IMR-90 (cell line): ENCODE data around the gene SPRED3. TPM values are rescaled to one million over a fixed set of nuclear protein-coding genes. Genes with fewer than 3 reads are reported as not detected.
A peak's percentile ranks its signal among the peaks of the same experiment; 100 is the strongest.

Source experiments
- ATAC-seq: fragments of 200-7000 bp; cut with Tn5 transposase; 2 replicates; pipeline ENCODE4 v1.9.1; 2020; ENCODE audit warnings: low read depth, mild to moderate bottlenecking, moderate library complexity
- BruUV-seq: library from RNA; stranded (reverse); fragments of 400-500 nt; replicated peaks from 2 replicates; lab custom pipeline; 2021; lab: Mats Ljungman, UMichigan
- CTCF ChIA-PET: fragments of 300-600 bp; formaldehyde crosslinking; extraction: SDS; loops from one replicate; lab custom pipeline; 2021; ENCODE audit warnings: antibody characterized with exemption; lab: Yijun Ruan, JAX
- POLR2A ChIA-PET: fragments of 300-600 bp; sonication (Branson Sonifier 250); formaldehyde crosslinking; loops from one replicate; lab custom pipeline; 2022; ENCODE audit warnings: antibody characterized with exemption; ENCODE audit not compliant: unreplicated experiment; lab: Charles Lee
- DNase-seq: peaks from one replicate; pipeline ENCODE4 v3.0.0; 2013
- H2AFZ ChIP-seq: replicated peaks from 2 replicates; pipeline ENCODE3; 2013; ENCODE audit warnings: low read length, mild to moderate bottlenecking; ENCODE audit not compliant: poor library complexity
- H2AK5ac ChIP-seq: 2 replicates; pipeline ENCODE4 v1.6.1; 2013; ENCODE audit warnings: low read depth, low read length, inconsistent platforms
- H2AK9ac ChIP-seq: replicated peaks from 2 replicates; pipeline ENCODE3; 2013; ENCODE audit warnings: mild to moderate bottlenecking, low read depth, low read length, moderate library complexity; ENCODE audit not compliant: poor library complexity
- H2BK120ac ChIP-seq: 2 replicates; pipeline ENCODE4 v1.6.1; 2013; ENCODE audit warnings: low read depth, low read length, inconsistent platforms
- H2BK15ac ChIP-seq: 3 replicates; pipeline ENCODE4 v1.6.1; 2013; ENCODE audit warnings: low read depth, low read length, inconsistent platforms
- H2BK20ac ChIP-seq: 2 replicates; pipeline ENCODE4 v1.6.1; 2013; ENCODE audit warnings: low read depth, mild to moderate bottlenecking, inconsistent platforms, low read length, moderate library complexity
- H2BK5ac ChIP-seq: 2 replicates; pipeline ENCODE4 v1.6.1; 2013; ENCODE audit warnings: mild to moderate bottlenecking, low read depth, low read length, inconsistent platforms; ENCODE audit not compliant: poor library complexity, severe bottlenecking
- H3K14ac ChIP-seq: replicated peaks from 2 replicates; pipeline ENCODE4 v1.6.1; 2013; ENCODE audit warnings: low read depth, low read length, inconsistent platforms
- H3K18ac ChIP-seq: 2 replicates; pipeline ENCODE4 v1.6.1; 2013; ENCODE audit warnings: low read depth, low read length, control low read depth
- H3K23ac ChIP-seq: 2 replicates; pipeline ENCODE4 v1.6.1; 2013; ENCODE audit warnings: low read depth, low read length, inconsistent platforms
- H3K27ac ChIP-seq: 2 replicates; pipeline ENCODE4 v1.5.1; 2013; ENCODE audit warnings: mild to moderate bottlenecking, control low read depth, low read length; ENCODE audit not compliant: insufficient read depth
- H3K27me3 ChIP-seq: 2 replicates; pipeline ENCODE4 v1.6.1; 2013; ENCODE audit warnings: low read length; ENCODE audit not compliant: control insufficient read depth, insufficient read depth
- H3K36me3 ChIP-seq: 2 replicates; pipeline ENCODE4 v1.6.1; 2013; ENCODE audit warnings: low read length, mixed read lengths; ENCODE audit not compliant: control insufficient read depth, insufficient read depth
- H3K4ac ChIP-seq: 2 replicates; pipeline ENCODE4 v1.6.1; 2013; ENCODE audit warnings: low read depth, low read length, inconsistent platforms
- H3K4me1 ChIP-seq: 2 replicates; pipeline ENCODE4 v1.6.1; 2013; ENCODE audit warnings: low read length, mixed read lengths; ENCODE audit not compliant: control insufficient read depth, insufficient read depth
- H3K4me2 ChIP-seq: 2 replicates; pipeline ENCODE4 v1.6.1; 2013; ENCODE audit warnings: low read depth, mild to moderate bottlenecking, control low read depth, low read length, moderate library complexity
- H3K4me3 ChIP-seq: 2 replicates; pipeline ENCODE4 v1.5.1; 2013; ENCODE audit warnings: low read depth, mild to moderate bottlenecking, control low read depth, low read length, moderate library complexity; ENCODE audit not compliant: insufficient read depth
- H3K56ac ChIP-seq: 2 replicates; pipeline ENCODE4 v1.6.1; 2013; ENCODE audit warnings: low read length, inconsistent platforms; ENCODE audit not compliant: insufficient read depth; ENCODE audit errors: extremely low read depth
- H3K79me1 ChIP-seq, 2 experiments: 2 replicates each; pipeline ENCODE4 v1.6.1; 2013; ENCODE audit warnings: low read length in 2 of 2, inconsistent platforms in 1 of 2, low read depth in 1 of 2
- H3K9ac ChIP-seq: 2 replicates; pipeline ENCODE4 v1.6.1; 2013; ENCODE audit warnings: low read depth, low read length, control low read depth
- H3K9me1 ChIP-seq: 2 replicates; pipeline ENCODE4 v1.6.1; 2013; ENCODE audit warnings: low read length, inconsistent platforms; ENCODE audit not compliant: insufficient read depth
- H3K9me3 ChIP-seq: 2 replicates; pipeline ENCODE4 v1.6.1; 2013; ENCODE audit warnings: low read length; ENCODE audit not compliant: control insufficient read depth, insufficient read depth
- H4K20me1 ChIP-seq: 2 replicates; pipeline ENCODE4 v1.6.1; 2013; ENCODE audit warnings: low read length, inconsistent platforms; ENCODE audit not compliant: insufficient read depth
- H4K5ac ChIP-seq: 2 replicates; pipeline ENCODE4 v1.6.1; 2013; ENCODE audit warnings: mild to moderate bottlenecking, low read depth, low read length, control low read depth
- H4K8ac ChIP-seq, 2 experiments: 2 replicates each; pipeline ENCODE4 v1.6.1; 2013; ENCODE audit warnings: low read depth in 2 of 2, low read length in 2 of 2, control low read depth in 1 of 2, inconsistent platforms in 1 of 2
- H4K91ac ChIP-seq: 2 replicates; pipeline ENCODE4 v1.6.1; 2013; ENCODE audit warnings: low read depth, low read length, inconsistent platforms; ENCODE audit not compliant: insufficient read depth
- BHLHE40 ChIP-seq: fragments of 150-350 bp; IDR thresholded peaks from 2 replicates; pipeline ENCODE4 v1.6.1; 2016; ENCODE audit warnings: mild to moderate bottlenecking, low read depth, low read length
- CHD1 ChIP-seq: IDR thresholded peaks from 2 replicates; pipeline ENCODE4 v1.6.1; 2012; ENCODE audit warnings: low read depth, low read length, improper control_type of control experiment
- FOS ChIP-seq: fragments of 150-350 bp; IDR thresholded peaks from 2 replicates; pipeline ENCODE4 v1.6.1; 2016; ENCODE audit warnings: low read depth, low read length
- MAFK ChIP-seq: IDR thresholded peaks from 2 replicates; pipeline ENCODE4 v1.6.1; 2012; ENCODE audit warnings: low read depth, low read length, improper control_type of control experiment
- MXI1 ChIP-seq: IDR thresholded peaks from 2 replicates; pipeline ENCODE4 v1.6.1; 2012; ENCODE audit warnings: low read depth, mild to moderate bottlenecking, low read length, moderate library complexity, borderline replicate concordance
- NFE2L2 ChIP-seq: fragments of 150-350 bp; IDR thresholded peaks from 2 replicates; pipeline ENCODE4 v1.6.1; 2016; ENCODE audit warnings: low read depth, mild to moderate bottlenecking, low read length
- RAD21 ChIP-seq: IDR thresholded peaks from 2 replicates; pipeline ENCODE4 v1.6.1; 2012; ENCODE audit warnings: low read length, improper control_type of control experiment
- RCOR1 ChIP-seq: IDR thresholded peaks from 2 replicates; pipeline ENCODE4 v1.6.1; 2012; ENCODE audit warnings: mild to moderate bottlenecking, low read length, improper control_type of control experiment; ENCODE audit not compliant: insufficient replicate concordance
- RFX5 ChIP-seq: IDR thresholded peaks from 2 replicates; pipeline ENCODE4 v1.8.0; 2012; ENCODE audit warnings: low read depth, mild to moderate bottlenecking, low read length, moderate library complexity
- WGBS, 2 experiments: methylation state at CpG; one replicate each; pipeline versions ENCODE4 v1.1.5 to v1.1.7; 2013; ENCODE audit warnings: missing lambda C conversion rate in 2 of 2; ENCODE audit not compliant: insufficient read length in 1 of 2; ENCODE audit errors: extremely low coverage in 2 of 2; 5-methylcytosine and 5-hydroxymethylcytosine counted together
- dilution Hi-C: fragments of 300-500 bp; cut with HindIII; formaldehyde crosslinking; loops from one replicate; pipeline ENCODE4 v1.14.3; 2018; ENCODE audit warnings: low sequenced_read_pairs; ENCODE audit not compliant: unreplicated experiment
- in situ Hi-C: fragments of 300-500 bp; cut with MboI; formaldehyde crosslinking; loops from 3 replicates; pipeline ENCODE4 v1.14.3; 2019; ENCODE audit warnings: low sequenced_read_pairs, inconsistent platforms, mixed read lengths
- intact Hi-C: fragments of 100-400 bp; cut with micrococcal nuclease; formaldehyde crosslinking; loops from 2 replicates; pipeline ENCODE4 v1.10.0; 2022
- polyA plus RNA-seq, 3 experiments: library from polyadenylated mRNA; depleted of rRNA; stranded (reverse); fragments of >200 nt; gene quantifications; 2 replicates each; pipeline ENCODE4 v1.2.3, GENCODE V29; 2012; ENCODE audit warnings: low replicate concordance in 1 of 3
- total RNA-seq: library from RNA; depleted of rRNA; stranded (reverse); fragments of >200 nt; gene quantifications from 2 replicates; pipeline ENCODE4 v1.2.3, GENCODE V29; 2012
- TF ChIP-seq, protein P1 (sequence below): fragments of 150-350 bp; IDR thresholded peaks from 2 replicates; pipeline ENCODE4 v1.6.1; 2016; ENCODE audit warnings: low read depth, mild to moderate bottlenecking, low read length, moderate library complexity, borderline replicate concordance
- TF ChIP-seq, protein P2 (sequence below): fragments of 150-350 bp; IDR thresholded peaks from 2 replicates; pipeline ENCODE4 v1.6.1; 2017; ENCODE audit warnings: mild to moderate bottlenecking, antibody characterized with exemption, low read length, low read depth

SPRED3 gene
- total and polyA plus RNA-seq, 2 of the 4 experiments (the other 2 are of a cell fraction) = 0.90 to 7.9 TPM

DNA sequence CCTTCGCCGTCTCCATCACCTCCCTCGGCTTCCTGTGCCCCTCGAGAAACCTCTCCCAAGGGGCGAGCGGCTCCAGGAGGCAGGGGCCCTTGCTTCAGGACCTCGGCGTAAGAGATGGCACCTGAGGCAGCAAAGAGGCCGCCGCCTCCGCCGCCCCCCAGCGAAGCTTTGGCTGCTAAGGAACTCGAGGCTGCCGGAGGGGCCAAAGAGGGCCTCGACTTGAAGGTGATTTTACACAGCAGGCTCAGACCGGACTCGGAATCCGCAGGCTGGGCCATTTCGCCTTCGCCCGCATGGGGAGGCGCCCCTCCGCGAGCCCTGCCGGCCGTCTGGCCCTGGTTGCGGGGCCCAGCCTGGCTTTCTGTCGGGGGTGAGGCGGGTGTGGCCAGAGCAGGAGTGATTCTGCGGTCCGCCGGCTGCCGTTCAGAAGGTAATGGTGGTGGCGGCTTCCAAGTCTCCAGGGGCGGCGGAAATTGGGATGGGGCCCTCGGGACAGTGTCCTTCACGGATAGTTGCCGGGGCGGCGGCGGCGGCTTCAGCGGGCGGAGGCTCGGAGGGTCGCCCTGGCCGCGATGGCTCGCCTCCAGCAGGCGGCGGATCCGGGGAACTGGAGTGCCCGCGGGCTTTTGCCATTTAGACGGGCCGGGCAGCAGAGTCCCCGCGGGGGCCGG, 2.1 kb upstream of the SPRED3 start:
- dilution Hi-C loops (no loop called here), in situ Hi-C loops (no loop called here), intact Hi-C loops (loop anchor here (5.0 kb wide), 1 partner anchor 154 kb away; no protein-coding TSS in a partner anchor)
- DNase-seq = no peak
- Histone ChIP-seq H3K56ac (no peak overlapping the region), H4K20me1 (peaks cover 14% of the 10 kb centered on the region), H2BK5ac (no peak overlapping the region), H3K4me1 (peaks cover 2% of the 10 kb centered on the region), H3K4me3 (no peak overlapping the region), H3K9me1 (peaks cover 7% of the 10 kb centered on the region), H4K8ac (no peak overlapping the region), H3K79me1 (peaks cover 8 to 54% of the 10 kb centered on the region in 2 experiments; a peak in 3 of 4 replicates), H3K18ac (no peak overlapping the region), H3K14ac (no peak overlapping the region), H3K36me3 (peaks cover 29% of the 10 kb centered on the region), H3K27ac (no peak overlapping the region), H3K4me2 (no peak overlapping the region), H3K23ac (no peak overlapping the region), H3K27me3 (no peaks in the 10 kb centered on the region), H2AFZ (peak overlapping the region; percentile 90), H3K9me3 (no peaks in the 10 kb centered on the region), H4K5ac (no peak overlapping the region), H2BK120ac (no peak overlapping the region), H3K9ac (no peak overlapping the region), H3K4ac (no peak overlapping the region), H4K91ac (no peak overlapping the region), H2AK9ac (no peak overlapping the region), H2AK5ac (no peak overlapping the region), H2BK20ac (no peak overlapping the region), H2BK15ac (no peak overlapping the region)
- no TSS peak for BruUV-seq
- 72% methylated on average over 25 of the region's 61 CpGs; no CpG with 5 or more reads in 1 of the 2 experiments for WGBS, 2 experiments
- ChIA-PET POLR2A (interaction anchor here (2.4 kb wide), 1 partner anchor 12 kb away, joined by 12 read pairs; the partner anchor contains the start of gene PSMD8), CTCF (no interaction called here)
- ATAC-seq = no peak
- TF ChIP-seq, protein P1, sequence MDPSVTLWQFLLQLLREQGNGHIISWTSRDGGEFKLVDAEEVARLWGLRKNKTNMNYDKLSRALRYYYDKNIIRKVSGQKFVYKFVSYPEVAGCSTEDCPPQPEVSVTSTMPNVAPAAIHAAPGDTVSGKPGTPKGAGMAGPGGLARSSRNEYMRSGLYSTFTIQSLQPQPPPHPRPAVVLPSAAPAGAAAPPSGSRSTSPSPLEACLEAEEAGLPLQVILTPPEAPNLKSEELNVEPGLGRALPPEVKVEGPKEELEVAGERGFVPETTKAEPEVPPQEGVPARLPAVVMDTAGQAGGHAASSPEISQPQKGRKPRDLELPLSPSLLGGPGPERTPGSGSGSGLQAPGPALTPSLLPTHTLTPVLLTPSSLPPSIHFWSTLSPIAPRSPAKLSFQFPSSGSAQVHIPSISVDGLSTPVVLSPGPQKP = no peak
- TF ChIP-seq, protein P2, sequence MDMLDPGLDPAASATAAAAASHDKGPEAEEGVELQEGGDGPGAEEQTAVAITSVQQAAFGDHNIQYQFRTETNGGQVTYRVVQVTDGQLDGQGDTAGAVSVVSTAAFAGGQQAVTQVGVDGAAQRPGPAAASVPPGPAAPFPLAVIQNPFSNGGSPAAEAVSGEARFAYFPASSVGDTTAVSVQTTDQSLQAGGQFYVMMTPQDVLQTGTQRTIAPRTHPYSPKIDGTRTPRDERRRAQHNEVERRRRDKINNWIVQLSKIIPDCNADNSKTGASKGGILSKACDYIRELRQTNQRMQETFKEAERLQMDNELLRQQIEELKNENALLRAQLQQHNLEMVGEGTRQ = no peak
- TF ChIP-seq RAD21 (no peak), BHLHE40 (no peak), RFX5 (no peak), MAFK (no peak), FOS (no peak), MXI1 (no peak), CHD1 (no peak), RCOR1 (no peak), NFE2L2 (no peak)
